CD4-positive, CD25-positive, alpha-beta regulatory T cell (primary cell): ENCODE measurements around the gene INO80B. TPM values are rescaled to one million over a fixed set of nuclear protein-coding genes. Genes with fewer than 3 reads are reported as not detected.

Source experiments
- ATAC-seq, 2 donors: fragments of 150-1000 bp; cut with Tn5 transposase; one replicate each; pipeline ENCODE4 v1.10.0; 2021; ENCODE audit warnings: low read depth in 2 of 2, moderate number of reproducible peaks in 2 of 2, moderate library complexity in 1 of 2
- DNase-seq, 3 donors: peaks; one replicate each; pipeline versions ENCODE4 v3.0.0 to v3.0.0-alpha.2; 2012 to 2022; ENCODE audit warnings: mixed read lengths in 1 of 3
- H3K27ac ChIP-seq: one replicate; pipeline ENCODE4 v1.7.0; 2013; ENCODE audit warnings: mild to moderate bottlenecking, low read length; ENCODE audit not compliant: insufficient read depth, poor library complexity, severe bottlenecking
- H3K27me3 ChIP-seq: one replicate; pipeline ENCODE4 v1.7.0; 2013; ENCODE audit warnings: low read length; ENCODE audit not compliant: control insufficient read depth, insufficient read depth
- H3K36me3 ChIP-seq: one replicate; pipeline ENCODE4 v1.7.0; 2013; ENCODE audit warnings: mild to moderate bottlenecking, low read length, moderate library complexity; ENCODE audit not compliant: control insufficient read depth, insufficient read depth
- H3K4me1 ChIP-seq: 2 replicates; pipeline ENCODE4 v1.7.0; 2013; ENCODE audit warnings: mild to moderate bottlenecking, low read length; ENCODE audit not compliant: insufficient read depth, control insufficient read depth, poor library complexity, severe bottlenecking
- H3K4me3 ChIP-seq: one replicate; pipeline ENCODE4 v1.7.0; 2013; ENCODE audit warnings: low read depth, mild to moderate bottlenecking, low read length, moderate library complexity
- H3K9me3 ChIP-seq, 2 experiments: 1 replicate in 1 of 2; 2 replicates in 1 of 2; pipeline ENCODE4 v1.7.0; 2013; ENCODE audit warnings: low read length in 2 of 2, mild to moderate bottlenecking in 1 of 2, moderate library complexity in 1 of 2; ENCODE audit not compliant: control insufficient read depth in 2 of 2
- H3K27ac Mint-ChIP-seq, 3 donors: one replicate each; pipeline ENCODE4 v1.8.0; 2020 to 2022; ENCODE audit warnings: mild to moderate bottlenecking in 3 of 3, mixed read lengths in 3 of 3, moderate library complexity in 2 of 3
- H3K27me3 Mint-ChIP-seq: one replicate; pipeline ENCODE4 v1.8.0; 2022; ENCODE audit warnings: mild to moderate bottlenecking, mixed read lengths
- H3K36me3 Mint-ChIP-seq: one replicate; pipeline ENCODE4 v1.8.0; 2020; ENCODE audit warnings: mixed read lengths
- H3K4me1 Mint-ChIP-seq, 4 donors: one replicate each; pipeline ENCODE4 v1.8.0; 2020 to 2022; ENCODE audit warnings: mixed read lengths in 4 of 4, mild to moderate bottlenecking in 1 of 4
- H3K4me3 Mint-ChIP-seq, 4 donors: one replicate each; pipeline ENCODE4 v1.8.0; 2020 to 2022; ENCODE audit warnings: mild to moderate bottlenecking in 4 of 4, mixed read lengths in 4 of 4, moderate library complexity in 3 of 4
- H3K9me3 Mint-ChIP-seq, 7 donors: one replicate each; pipeline ENCODE4 v1.8.0; 2020 to 2022; ENCODE audit warnings: mixed read lengths in 7 of 7, mild to moderate bottlenecking in 3 of 7, moderate library complexity in 2 of 7
- polyA plus RNA-seq, 4 donors: library from polyadenylated mRNA; unstranded; fragments of 300-500 nt; fragmentation: Illumina TruSeq; gene quantifications; one replicate each; pipeline ENCODE4 v1.2.3, GENCODE V29; 2021
- total RNA-seq: library from RNA; stranded (reverse); gene quantifications from one replicate; pipeline ENCODE4 v1.2.3, GENCODE V29; 2022

The INO80B gene
- total and polyA plus RNA-seq, 5 donors from 2014 or later = 5.0 to 62.6 (median 5.9) TPM

DNA sequence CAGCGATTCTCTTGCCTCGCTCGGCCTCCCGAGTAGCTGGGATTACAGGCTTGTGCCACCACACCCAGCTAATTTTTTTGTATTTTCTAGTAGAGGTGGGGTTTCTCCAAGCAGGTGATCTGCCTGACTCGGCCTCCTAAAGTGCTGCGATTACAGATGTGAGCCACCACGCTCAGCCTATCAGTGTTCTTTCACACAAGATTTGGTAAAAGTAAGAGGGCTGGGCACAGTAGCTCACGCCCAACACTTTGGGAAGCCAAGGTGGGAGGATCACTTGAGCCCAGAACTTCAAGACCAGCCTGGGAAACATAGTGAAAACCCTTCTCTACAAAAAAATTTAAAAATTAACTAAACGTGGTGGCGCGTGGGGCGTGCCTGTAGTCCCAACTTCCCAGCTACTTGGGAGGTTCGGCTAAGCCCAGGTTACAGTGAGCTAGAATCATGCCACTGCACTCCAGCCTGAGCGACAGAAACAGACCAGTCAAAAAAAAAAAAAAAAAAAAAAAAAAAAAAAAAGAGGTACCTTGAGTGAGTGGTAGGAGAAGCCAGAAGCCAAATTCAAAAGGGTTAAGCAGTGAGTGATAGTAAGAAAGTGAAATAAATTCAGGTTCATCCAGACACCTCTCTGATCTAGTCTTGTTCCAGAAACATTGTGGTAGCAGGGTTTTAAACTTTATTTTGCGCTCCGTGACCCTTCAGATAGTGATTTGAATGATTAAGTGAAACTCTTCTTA lies 16.6 kb downstream of the INO80B start:
- H3K9me3 Mint-ChIP-seq = peaks cover 0 to 2% (median 0%) of the 10 kb centered on the region in 7 donors
- peak overlapping the region; percentile 97 to 99 (median 99) for H3K27ac Mint-ChIP-seq
- Histone ChIP-seq H3K4me3 (peak overlapping the region; percentile 92), H3K36me3 (peaks cover 15% of the 10 kb centered on the region), H3K27ac (peak overlapping the region; percentile 92), H3K27me3 (no peaks in the 10 kb centered on the region), H3K9me3 (no peaks in the 10 kb centered on the region), H3K4me1 (peaks cover 26% of the 10 kb centered on the region)
- no peak for DNase-seq
- peaks cover 16% of the 10 kb centered on the region for H3K36me3 Mint-ChIP-seq
- H3K4me3 Mint-ChIP-seq = peak overlapping the region; percentile 92 to 98 (median 94)
- H3K27me3 Mint-ChIP-seq = peaks cover 5% of the 10 kb centered on the region
- H3K4me1 Mint-ChIP-seq = peaks cover 5 to 28% (median 15%) of the 10 kb centered on the region in 4 donors
- ATAC-seq = no peak

DNA sequence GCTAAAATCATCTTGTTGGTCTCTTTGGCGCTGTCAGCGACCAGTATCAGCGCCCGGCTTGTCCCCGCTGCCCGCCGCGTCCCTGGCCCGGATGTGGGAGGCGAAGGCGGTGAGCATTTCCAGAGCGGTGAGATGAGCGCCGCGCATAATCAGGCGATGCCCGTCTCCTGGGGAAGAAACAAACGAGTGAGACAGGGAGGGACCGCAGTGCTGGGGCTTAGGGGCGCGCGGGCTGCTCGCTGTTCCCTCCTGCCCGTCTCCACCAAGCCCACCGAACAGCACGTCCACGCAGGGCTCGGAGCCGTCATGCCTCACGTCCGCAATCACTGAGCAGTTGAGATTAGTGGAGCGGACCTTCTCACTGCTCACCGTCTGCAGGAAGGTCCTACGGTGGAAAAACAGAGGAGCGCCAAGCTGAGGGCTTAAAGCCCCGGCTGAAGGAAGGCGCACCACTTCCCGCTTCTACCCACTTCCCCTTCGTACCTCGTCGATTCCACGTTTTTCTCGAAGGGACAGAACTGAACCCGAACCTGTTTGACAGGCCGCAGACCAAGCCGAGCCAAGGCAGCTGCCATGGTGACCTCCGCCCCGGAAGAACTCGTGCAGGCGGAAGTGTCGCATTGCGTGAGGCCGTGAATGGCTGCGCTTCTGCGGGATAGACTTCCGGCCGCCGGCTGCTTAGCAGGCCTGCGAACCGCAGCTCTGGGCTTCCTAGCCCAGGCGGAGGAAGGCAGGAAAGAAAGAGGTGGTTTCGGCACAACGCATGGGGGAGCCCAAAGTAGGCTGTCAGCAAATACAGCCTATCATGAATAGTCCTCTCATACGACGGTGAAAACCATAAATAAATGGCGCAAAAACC lies 17.4 kb downstream of the INO80B start, which contains the start of gene MRPL53:
MRPL53 (minus strand) TSS at position 595 of the 859 bp plus-strand sequence; CDS start at position 575, 20 bp downstream.
- peak within 1 kb of the TSS; percentile 97 to 99 (median 99) for H3K27ac Mint-ChIP-seq
- ATAC-seq (peak; percentile 94), DNase-seq (peak; percentile 94 to 98 (median 95))
- H3K9me3 Mint-ChIP-seq = peaks cover 0 to 2% (median 0%) of the 10 kb centered on the region in 7 donors
- peaks cover 5 to 28% (median 15%) of the 10 kb centered on the region in 4 donors for H3K4me1 Mint-ChIP-seq
- peaks cover 17% of the 10 kb centered on the region for H3K36me3 Mint-ChIP-seq
- no peaks in the 10 kb centered on the region for H3K27me3 ChIP-seq
- H3K4me1 ChIP-seq = peaks cover 26% of the 10 kb centered on the region
- peaks cover 5% of the 10 kb centered on the region for H3K27me3 Mint-ChIP-seq
- peak within 1 kb of the TSS; percentile 92 for H3K27ac ChIP-seq
- no peaks in the 10 kb centered on the region for H3K9me3 ChIP-seq
- peak within 1 kb of the TSS; percentile 92 for H3K4me3 ChIP-seq
- peaks cover 15% of the 10 kb centered on the region for H3K36me3 ChIP-seq
- peak within 1 kb of the TSS; percentile 92 to 98 (median 94) for H3K4me3 Mint-ChIP-seq

DNA sequence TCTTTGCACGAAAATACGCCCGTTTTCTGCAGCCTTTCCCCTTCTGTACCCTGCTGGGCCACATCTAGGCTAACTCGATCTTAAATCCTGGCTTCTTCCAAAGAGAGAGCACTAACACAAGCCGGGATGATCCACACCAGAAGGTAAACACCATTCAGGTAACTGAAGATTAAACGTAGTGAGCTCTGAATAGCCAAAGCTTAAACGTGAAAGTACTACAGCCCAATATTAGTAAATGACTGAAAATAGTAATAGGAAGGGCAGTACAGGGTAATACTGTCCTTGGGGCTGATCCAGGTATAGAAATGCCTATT lies 18.0 kb downstream of the INO80B start:
- Mint-ChIP-seq H3K36me3 (peaks cover 21% of the 10 kb centered on the region), H3K9me3 (peaks cover 0 to 2% (median 0%) of the 10 kb centered on the region in 7 donors), H3K27ac (peak overlapping the region; percentile 97 to 99 (median 99)), H3K4me3 (peak overlapping the region; percentile 92 to 98 (median 94)), H3K4me1 (peaks cover 5 to 28% (median 17%) of the 10 kb centered on the region in 4 donors), H3K27me3 (peaks cover 5% of the 10 kb centered on the region)
- Histone ChIP-seq H3K27ac (peak overlapping the region; percentile 92), H3K4me3 (peak overlapping the region; percentile 92), H3K27me3 (no peaks in the 10 kb centered on the region), H3K36me3 (peaks cover 19% of the 10 kb centered on the region), H3K9me3 (no peaks in the 10 kb centered on the region), H3K4me1 (peaks cover 26% of the 10 kb centered on the region)
- DNase-seq (no peak), ATAC-seq (no peak)

DNA sequence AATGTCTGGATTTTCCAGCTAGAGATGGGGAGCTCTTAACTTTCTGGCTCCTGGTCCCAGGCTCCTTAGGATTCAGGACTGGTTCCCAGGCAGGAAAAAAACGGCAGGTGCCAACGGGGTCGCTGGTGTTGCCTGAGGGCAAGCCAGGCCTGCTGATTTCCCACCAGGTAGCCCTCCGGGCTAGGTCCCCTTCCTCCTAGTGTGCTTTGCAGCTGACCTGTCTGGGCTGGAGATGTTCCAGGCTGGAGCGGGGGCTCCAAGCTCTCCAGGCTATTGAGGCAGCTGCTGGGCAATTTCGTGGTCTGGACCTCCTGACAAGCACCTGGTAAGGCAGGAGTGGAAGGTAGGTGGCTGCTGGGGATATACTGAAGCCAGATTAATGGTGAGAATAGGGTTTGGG lies 19.6 kb downstream of the INO80B start:
- H3K9me3 ChIP-seq = no peaks in the 10 kb centered on the region
- H3K4me3 ChIP-seq = no peak overlapping the region
- Mint-ChIP-seq H3K27ac (no peak overlapping the region), H3K4me3 (peak overlapping the region in 1 of 4 donors; percentile 66), H3K27me3 (peaks cover 5% of the 10 kb centered on the region), H3K36me3 (peaks cover 24% of the 10 kb centered on the region), H3K9me3 (peaks cover 0 to 2% (median 0%) of the 10 kb centered on the region in 7 donors), H3K4me1 (peaks cover 5 to 31% (median 18%) of the 10 kb centered on the region in 4 donors)
- peaks cover 26% of the 10 kb centered on the region for H3K4me1 ChIP-seq
- H3K36me3 ChIP-seq = peaks cover 20% of the 10 kb centered on the region
- ATAC-seq = no peak
- no peak for DNase-seq
- H3K27me3 ChIP-seq = no peaks in the 10 kb centered on the region
- no peak overlapping the region for H3K27ac ChIP-seq

DNA sequence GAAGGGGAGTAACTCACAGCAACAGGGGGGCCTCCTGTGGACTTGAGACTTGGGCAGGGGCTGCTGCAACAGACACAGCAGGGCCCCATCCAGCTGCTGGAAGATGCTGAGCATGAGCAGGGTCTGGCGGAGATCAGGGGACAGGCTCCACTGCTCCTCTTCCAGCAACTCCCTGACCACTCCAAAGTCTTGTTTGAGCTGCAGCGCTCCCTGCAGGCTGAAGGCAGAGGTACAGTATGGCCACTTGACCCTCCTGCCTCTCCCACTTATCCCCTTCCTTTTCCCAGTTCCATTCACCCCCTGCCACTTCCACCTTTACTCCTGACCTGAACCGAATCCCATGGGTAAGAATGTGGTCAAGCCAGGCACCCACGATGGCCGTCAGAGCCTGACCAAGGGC lies 20.0 kb downstream of the INO80B start:
- peaks cover 22% of the 10 kb centered on the region for H3K36me3 ChIP-seq
- peaks cover 26% of the 10 kb centered on the region for H3K4me1 ChIP-seq
- peaks cover 5% of the 10 kb centered on the region for H3K27me3 Mint-ChIP-seq
- peaks cover 26% of the 10 kb centered on the region for H3K36me3 Mint-ChIP-seq
- H3K27ac Mint-ChIP-seq = no peak overlapping the region
- DNase-seq = no peak
- H3K4me1 Mint-ChIP-seq = peaks cover 5 to 33% (median 20%) of the 10 kb centered on the region in 4 donors
- H3K4me3 ChIP-seq = no peak overlapping the region
- H3K9me3 Mint-ChIP-seq = peaks cover 0 to 2% (median 0%) of the 10 kb centered on the region in 7 donors
- no peak for ATAC-seq
- H3K4me3 Mint-ChIP-seq = peak overlapping the region in 2 of 4 donors; percentile 35 to 64
- H3K9me3 ChIP-seq = no peaks in the 10 kb centered on the region
- no peaks in the 10 kb centered on the region for H3K27me3 ChIP-seq
- no peak overlapping the region for H3K27ac ChIP-seq

DNA sequence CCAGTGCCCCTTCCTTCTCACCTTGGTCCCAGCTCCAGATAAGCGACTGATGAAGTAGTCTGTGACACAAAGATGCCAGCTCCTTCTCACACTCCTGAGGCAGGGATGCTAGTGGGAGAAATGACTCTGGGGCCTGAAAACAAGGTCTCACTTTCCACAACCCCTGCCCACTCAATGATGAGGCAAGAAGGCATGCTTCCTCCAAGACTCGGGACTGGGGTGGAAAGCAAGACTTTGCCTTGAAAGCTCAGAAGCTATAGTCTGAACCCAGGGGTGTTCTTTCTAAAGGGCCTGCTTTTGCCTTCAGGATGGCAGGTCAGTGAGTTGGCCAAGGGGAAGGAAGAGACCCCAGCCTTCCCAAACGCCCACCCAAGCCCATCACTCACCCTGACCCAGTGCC lies 26.5 kb downstream of the INO80B start:
- no peaks in the 10 kb centered on the region for H3K27me3 ChIP-seq
- peak overlapping the region; percentile 44 for H3K4me3 ChIP-seq
- H3K27me3 Mint-ChIP-seq = no peaks in the 10 kb centered on the region
- H3K9me3 ChIP-seq = no peaks in the 10 kb centered on the region
- H3K9me3 Mint-ChIP-seq = no peaks in the 10 kb centered on the region
- peaks cover 22% of the 10 kb centered on the region for H3K4me1 ChIP-seq
- peak overlapping the region; percentile 91 for H3K27ac ChIP-seq
- peak overlapping the region; percentile 15 to 100 (median 98) for H3K4me3 Mint-ChIP-seq
- ATAC-seq (no peak), DNase-seq (no peak)
- H3K4me1 Mint-ChIP-seq = peaks cover 0 to 53% (median 25%) of the 10 kb centered on the region in 4 donors
- peaks cover 18% of the 10 kb centered on the region for H3K36me3 Mint-ChIP-seq
- H3K27ac Mint-ChIP-seq = no peak overlapping the region
- peaks cover 21% of the 10 kb centered on the region for H3K36me3 ChIP-seq

DNA sequence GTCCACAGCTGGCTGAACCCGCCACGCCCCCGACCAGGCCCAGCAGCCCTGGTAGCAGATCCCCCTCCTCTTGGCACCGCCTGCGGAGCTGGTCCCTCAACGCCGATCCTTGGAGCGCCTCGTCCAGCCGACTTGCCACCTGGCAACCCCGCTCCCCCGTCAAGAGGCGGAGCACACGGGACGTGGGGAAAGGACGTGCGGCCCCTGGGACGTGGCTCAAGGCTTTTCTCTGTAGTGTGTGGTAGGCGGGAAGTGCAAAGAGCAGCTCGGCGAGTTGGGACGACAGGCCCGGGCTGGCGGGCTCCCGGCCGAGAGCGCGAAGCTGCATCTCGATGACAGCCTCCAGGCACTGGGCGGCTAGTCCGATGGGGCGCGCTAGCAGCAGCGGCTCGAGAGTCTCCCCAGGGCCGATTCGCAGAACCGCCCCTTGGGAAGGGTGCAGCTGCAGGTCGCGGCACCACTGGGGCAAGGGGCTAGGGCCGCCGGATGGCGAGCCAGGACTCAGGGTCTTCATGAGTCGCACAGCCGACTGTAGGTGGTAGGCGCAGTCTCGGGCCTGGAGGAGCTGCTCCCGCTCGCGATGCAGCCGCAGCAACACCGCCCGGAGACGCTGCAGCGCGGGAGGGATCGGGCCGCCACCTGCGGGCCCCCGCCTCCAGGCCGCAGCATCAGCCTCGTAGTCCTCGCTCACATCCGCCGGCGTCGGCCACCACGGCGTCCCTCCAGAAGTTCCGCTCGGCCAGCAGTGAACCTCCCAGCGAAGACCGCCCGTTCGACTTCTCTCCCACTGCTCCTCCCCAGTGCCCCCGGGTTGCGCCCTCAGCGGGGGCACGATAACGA lies 27.3 kb downstream of the INO80B start:
- peaks cover 22% of the 10 kb centered on the region for H3K4me1 ChIP-seq
- H3K4me1 Mint-ChIP-seq = peaks cover 0 to 53% (median 27%) of the 10 kb centered on the region in 4 donors
- peak; percentile 27 to 35 for ATAC-seq
- H3K9me3 Mint-ChIP-seq = no peaks in the 10 kb centered on the region
- no peaks in the 10 kb centered on the region for H3K27me3 ChIP-seq
- peaks cover 24% of the 10 kb centered on the region for H3K36me3 ChIP-seq
- peak overlapping the region; percentile 98 to 100 (median 100) for H3K4me3 Mint-ChIP-seq
- peak overlapping the region; percentile 90 to 100 (median 99) for H3K27ac Mint-ChIP-seq
- H3K9me3 ChIP-seq = no peaks in the 10 kb centered on the region
- H3K36me3 Mint-ChIP-seq = peaks cover 23% of the 10 kb centered on the region
- H3K27me3 Mint-ChIP-seq = no peaks in the 10 kb centered on the region
- H3K4me3 ChIP-seq = peak overlapping the region; percentile 94
- peak overlapping the region; percentile 91 for H3K27ac ChIP-seq
- peak; percentile 26 to 72 (median 43) for DNase-seq
